ENCODE measurements around the gene KIF26A. TPM values are rescaled to one million over a fixed set of nuclear protein-coding genes. Genes with fewer than 3 reads are reported as not detected.

The KIF26A gene
- total RNA-seq, 2 donors from 2014 or later, result 5.7 to 5.8 TPM

GRCh38 chr14:104164512-104164911 is 26.1 kb downstream of the KIF26A start:
- intact Hi-C loops (cut with DNase I, micrococcal nuclease), result no loop called here
- ATAC-seq (no peak), DNase-seq (no peak)

- intact Hi-C loops (cut with DNase I, micrococcal nuclease), result no loop called here
- ATAC-seq, result no peak
- no peak for DNase-seq
Observed at GRCh38 chr14:104166698-104167097, 28.3 kb downstream of the KIF26A start.

DNA sequence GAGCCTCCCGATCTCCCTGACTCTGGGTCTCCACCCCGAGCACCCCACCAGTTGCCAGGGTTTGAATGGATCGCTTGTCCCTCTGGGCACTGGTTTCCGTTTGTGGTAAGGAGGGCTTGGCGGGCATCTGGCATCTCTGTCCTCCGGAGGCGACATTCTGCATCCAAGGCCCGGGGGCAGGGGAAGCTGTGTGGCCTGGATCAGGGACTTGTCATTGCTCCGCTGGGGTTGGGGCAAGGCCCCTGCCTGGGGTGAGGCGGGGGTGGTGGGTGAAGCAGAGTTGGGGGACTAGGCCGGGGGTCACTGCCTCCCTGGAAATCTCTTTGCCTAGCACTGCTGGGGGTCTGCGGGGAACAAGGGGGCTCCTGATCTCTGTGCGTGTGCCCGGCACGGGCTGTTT is 30.2 kb downstream of the KIF26A start:
- ATAC-seq, result no peak
- no peak for DNase-seq
- intact Hi-C loops (cut with DNase I, micrococcal nuclease), result no loop called here

DNA sequence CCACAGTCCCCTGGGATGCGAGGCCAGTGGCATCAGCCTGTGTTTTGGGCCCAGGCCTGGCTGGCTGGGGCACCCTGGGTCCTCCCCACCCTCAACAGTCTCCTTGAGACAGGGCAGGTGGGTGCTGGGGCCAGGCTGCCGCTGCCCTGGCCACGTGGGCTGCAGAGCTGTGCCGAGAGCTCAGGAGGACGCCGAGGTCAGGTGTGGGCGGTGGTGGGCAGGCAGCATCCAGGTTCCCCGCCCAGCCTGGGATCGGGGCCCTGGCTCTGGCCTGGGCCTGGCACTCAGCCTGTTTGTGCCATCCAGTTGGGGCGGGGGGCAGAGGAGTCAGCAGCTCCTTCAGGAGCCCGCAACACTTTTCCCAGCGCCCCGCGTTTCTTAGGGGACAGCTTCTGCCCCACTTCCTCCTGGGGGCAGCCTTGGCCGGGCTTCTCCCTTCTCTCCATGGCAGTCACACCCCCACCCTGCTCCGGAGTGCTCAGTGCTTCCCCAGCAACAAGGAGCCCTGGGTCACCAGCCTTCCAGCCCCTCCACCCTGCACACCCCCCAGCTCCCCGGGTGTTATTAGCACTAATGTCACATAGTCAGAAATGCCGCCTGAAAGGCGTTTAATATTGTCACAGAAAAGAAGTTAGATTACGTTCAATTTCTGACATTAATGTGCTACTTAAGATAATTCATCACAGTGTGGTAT is 30.8 kb downstream of the KIF26A start:
- ATAC-seq, result no peak

DNA sequence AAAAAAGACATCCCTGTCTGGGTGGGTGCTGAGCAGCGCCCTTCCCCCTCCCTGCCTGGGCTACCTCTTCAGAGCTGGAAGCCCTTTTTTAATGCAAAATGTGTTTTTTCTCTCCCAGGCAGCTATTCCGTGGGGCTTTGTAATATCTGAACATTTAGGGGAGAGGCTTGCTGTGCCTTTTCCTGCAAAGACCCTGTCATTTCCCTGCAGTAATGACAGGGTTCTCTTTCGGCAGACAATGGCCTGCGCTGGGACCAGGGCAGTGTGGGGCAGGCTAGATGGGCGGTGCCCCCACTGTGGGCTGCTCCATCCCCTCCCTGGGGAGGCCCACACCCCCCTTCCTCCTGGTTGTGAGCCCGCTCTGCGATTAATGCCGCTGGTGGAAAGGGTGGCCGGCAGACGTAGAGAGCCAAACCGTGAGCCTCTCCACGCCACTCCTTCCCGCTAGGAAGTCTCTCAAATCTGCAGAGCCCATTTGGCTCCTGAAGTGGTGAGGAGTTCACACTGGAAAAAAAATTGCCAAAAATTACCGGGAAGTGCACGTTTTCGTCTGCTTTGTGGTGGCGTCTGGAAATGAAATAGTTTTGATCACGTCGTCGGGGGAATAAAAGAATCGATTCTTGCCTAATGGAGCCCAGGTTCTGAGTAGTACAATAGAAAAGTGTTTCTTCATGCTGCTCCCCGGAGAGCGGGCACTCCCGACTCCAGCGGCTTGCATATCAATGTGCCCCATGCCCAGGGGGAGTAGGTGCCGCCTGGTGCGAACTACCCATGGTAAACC is 31.5 kb downstream of the KIF26A start:
- DNase-seq (no peak), ATAC-seq (no peak)
- intact Hi-C loops (cut with DNase I, micrococcal nuclease), result no loop called here

More for the DNA sequence above, 30.8 kb downstream of the KIF26A start:
- DNase-seq, result no peak
- intact Hi-C loops (cut with DNase I, micrococcal nuclease), result no loop called here

DNA sequence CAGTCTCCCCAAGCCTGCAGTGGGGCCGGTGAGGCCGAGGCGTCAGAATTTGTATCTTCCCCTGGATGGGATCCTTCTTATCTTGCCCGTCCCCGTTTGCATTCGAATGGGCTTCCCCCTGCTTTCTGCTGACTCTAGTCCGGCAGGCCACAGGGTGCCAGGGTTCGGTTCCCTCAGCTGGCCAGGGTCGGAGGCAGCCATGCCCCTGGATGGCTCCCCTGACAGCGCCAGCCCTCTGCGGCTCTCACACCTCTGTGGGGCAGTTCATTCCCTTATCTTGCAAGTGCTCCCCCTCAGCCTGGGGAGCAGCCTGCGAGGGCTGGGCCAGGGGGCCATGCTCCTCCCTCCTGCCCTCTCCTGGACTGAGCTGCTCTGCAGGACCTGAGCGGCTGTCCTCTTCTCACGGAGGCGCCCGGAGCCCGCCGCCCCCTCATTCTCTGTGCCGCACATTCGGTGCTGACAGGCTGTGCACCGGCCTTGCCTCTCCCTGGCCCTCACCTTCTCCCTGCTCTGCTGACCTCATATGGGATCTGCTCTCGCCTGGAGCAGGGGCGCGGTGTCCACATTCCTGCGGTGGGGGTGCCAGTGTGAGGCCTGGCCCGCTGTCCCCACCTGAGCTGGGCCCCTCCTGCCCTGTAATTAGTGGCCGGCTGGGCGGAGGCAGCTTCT is 32.8 kb downstream of the KIF26A start:
- DNase-seq (no peak), ATAC-seq (no peak)
- intact Hi-C loops (cut with DNase I, micrococcal nuclease), result no loop called here

GRCh38 chr14:104171895-104172294 is 33.5 kb downstream of the KIF26A start:
- intact Hi-C loops (cut with DNase I, micrococcal nuclease), result no loop called here
- DNase-seq, result no peak
- no peak for ATAC-seq

DNA sequence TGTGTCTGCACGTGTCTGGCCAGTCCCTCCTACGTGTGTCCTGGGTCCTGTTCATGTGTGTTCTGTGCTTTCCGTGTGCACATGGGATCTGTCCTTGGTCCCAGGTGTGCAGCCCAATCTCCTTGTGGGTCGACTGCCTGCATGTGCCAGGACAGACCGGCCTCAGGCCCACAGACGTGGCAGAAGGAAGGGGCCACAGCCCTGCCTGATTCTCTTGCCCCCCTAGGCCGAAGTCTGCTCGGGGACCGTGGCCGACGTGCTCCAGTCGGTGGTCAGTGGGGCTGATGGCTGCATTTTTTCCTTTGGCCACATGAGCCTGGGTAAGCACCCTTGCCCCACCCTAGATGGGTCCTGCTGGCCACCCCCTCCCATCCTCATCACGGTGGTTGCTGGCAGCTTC is 34.0 kb downstream of the KIF26A start:
- intact Hi-C loops (cut with DNase I, micrococcal nuclease), result no loop called here
- DNase-seq, result no peak
- no peak for ATAC-seq

DNA sequence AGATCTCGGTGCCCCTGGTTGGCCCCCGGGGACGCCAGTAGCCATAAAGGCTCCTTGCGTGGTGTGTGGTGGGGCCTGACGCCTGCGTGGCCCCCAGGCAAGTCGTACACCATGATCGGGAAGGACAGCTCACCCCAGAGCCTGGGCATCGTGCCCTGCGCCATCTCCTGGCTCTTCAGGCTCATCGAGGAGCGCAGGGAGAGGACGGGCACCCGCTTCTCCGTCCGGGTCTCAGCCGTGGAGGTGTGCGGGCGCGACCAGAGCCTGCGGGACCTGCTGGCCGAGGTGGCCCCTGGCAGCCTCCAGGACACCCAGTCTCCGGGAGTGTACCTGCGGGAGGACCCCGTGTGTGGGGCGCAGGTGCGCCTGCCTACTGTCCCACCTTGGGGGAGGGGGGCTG is 34.5 kb downstream of the KIF26A start:
- intact Hi-C loops (cut with DNase I, micrococcal nuclease), result no loop called here
- DNase-seq (no peak), ATAC-seq (no peak)

DNA sequence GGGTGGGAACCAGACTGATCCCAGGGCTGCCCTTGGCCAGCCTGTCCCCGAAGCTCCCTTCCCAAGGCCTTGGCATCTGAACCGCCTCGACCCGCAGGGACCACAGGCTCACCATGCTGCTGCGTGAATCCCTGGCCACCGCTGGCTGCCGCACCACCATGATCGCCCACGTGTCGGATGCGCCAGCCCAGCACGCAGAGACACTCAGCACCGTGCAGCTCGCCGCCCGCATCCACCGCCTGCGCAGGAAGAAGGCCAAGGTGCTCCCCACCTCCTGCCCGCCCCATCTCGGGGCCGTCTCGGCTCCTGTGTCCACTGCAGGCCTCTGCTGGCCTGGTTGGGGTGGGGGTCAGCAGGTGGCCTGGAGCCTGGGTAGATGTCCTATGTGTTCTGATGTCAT is 35.7 kb downstream of the KIF26A start:
- DNase-seq (no peak), ATAC-seq (no peak)
- intact Hi-C loops (cut with DNase I, micrococcal nuclease), result no loop called here

- ATAC-seq (no peak), DNase-seq (no peak)
Observed at GRCh38 chr14:104175041-104175440, 36.7 kb downstream of the KIF26A start.

DNA sequence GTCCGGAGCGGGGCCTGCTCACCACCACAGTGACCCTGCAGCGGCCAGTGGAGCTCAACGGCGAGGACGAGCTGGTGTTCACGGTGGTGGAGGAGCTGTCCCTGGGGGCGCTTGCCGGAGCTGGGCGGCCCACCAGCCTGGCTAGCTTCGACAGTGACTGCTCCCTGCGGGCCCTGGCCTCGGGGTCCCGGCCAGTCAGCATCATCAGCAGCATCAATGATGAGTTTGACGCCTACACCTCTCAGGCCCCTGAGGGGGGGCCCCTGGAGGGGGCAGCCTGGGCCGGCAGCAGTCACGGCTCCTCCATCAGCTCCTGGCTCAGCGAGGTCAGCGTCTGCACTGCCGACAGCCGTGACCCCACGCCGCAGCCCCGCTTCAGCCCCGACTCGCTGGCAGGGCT is 37.4 kb downstream of the KIF26A start:
- ATAC-seq, result no peak
- no peak for DNase-seq

More at GRCh38 chr14:104175041-104175440, 36.7 kb downstream of the KIF26A start:
- intact Hi-C loops (cut with DNase I, micrococcal nuclease), result no loop called here

GRCh38 chr14:104176611-104177010 is 38.2 kb downstream of the KIF26A start:
- intact Hi-C loops (cut with DNase I, micrococcal nuclease), result no loop called here
- ATAC-seq (no peak), DNase-seq (no peak)

More for the DNA sequence above, 37.4 kb downstream of the KIF26A start:
- intact Hi-C loops (cut with DNase I, micrococcal nuclease), result no loop called here

DNA sequence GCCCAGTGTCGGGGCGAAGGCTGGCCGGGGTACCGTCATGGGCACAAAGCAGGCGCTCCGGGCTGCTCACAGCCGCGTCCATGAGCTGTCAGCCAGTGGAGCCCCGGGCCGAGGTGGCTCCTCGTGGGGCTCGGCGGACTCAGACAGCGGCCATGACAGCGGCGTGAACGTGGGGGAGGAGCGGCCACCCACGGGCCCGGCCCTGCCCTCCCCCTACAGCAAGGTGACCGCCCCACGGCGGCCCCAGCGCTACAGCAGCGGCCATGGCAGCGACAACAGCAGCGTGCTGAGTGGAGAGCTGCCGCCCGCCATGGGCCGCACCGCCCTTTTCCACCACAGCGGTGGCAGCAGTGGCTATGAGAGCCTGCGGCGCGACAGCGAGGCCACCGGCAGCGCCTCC is 39.0 kb downstream of the KIF26A start:
- ATAC-seq (no peak), DNase-seq (no peak)
- intact Hi-C loops (cut with DNase I, micrococcal nuclease), result no loop called here

GRCh38 chr14:104178279-104178678 is 39.9 kb downstream of the KIF26A start:
- ATAC-seq, result peak; percentile 71
- peak in 1 of 2 donors; percentile 18 for DNase-seq
- intact Hi-C loops (cut with DNase I, micrococcal nuclease), result no loop called here

GRCh38 chr14:104179126-104179525 is 40.7 kb downstream of the KIF26A start:
- no peak for DNase-seq
- intact Hi-C loops (cut with DNase I, micrococcal nuclease), result no loop called here
- ATAC-seq, result no peak

DNA sequence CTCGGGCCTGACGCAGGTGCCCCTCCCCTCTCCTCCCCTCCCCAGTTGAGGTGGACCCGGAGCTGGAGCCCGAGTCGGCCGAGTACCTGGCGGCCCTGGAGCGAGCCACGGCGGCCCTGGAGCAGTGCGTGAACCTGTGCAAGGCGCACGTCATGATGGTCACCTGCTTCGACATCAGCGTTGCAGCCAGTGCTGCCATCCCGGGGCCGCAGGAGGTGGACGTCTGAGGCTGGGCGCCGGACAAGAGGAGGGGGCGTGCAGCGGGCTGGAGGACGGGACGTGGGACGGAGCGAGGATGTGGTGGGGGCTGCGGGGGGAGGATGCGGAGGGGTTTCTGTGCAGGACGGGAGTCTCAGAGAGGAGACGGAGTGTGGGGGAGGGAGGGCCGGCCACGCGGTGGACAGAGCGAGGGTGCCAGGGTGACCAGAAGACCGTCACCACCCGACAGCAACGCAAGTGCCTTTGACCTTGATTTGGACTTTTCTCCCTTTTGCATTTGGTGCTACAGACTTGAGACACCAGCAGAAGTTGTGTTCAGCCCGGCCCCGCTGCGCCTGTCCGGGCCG is 41.3 kb downstream of the KIF26A start:
- ATAC-seq, result no peak
- intact Hi-C loops (cut with DNase I, micrococcal nuclease), result no loop called here
- no peak for DNase-seq

DNA sequence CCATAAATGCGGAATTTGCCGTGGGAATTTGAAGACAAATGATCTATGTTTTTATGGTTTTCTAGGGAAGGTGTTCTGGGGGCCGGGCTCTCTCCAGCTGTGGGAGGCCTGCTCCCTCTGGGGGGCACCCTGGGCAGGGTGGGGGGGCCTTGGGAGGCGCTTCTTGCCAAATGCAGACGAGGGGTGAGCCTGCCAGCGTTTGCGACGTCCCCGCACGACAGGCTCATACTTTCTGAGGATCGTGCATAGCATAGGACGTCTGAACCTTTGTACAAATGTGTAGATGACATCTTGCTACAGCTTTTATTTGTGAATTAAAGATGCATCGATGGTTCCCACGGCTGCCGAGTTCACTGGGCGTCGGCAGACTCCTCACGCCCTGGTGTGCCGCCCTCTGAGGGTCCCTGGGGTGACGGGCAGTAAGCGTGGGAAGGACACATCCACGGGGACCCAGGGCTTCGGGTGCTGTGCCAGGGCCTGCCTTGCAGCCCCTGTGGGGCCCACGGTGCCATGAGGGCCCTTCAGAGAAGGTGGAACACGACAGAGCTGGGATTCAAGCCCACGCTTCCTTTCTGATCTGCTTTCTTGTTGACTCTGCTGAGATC is 42.3 kb downstream of the KIF26A start:
- ATAC-seq (no peak), DNase-seq (no peak)
- intact Hi-C loops (cut with DNase I, micrococcal nuclease), result no loop called here

Data from left colon (tissue), 2 donors.